Lung (tissue), 12 donors: ENCODE data around the gene ZNF775. TPM values are rescaled to one million over a fixed set of nuclear protein-coding genes. Genes with fewer than 3 reads are reported as not detected.

Experiments used
- ATAC-seq: fragments of 200-7000 bp; cut with Tn5 transposase; one replicate; pipeline ENCODE4 v1.9.1; 2020; ENCODE audit warnings: moderate number of reproducible peaks; ENCODE audit not compliant: insufficient read depth, low FRiP score
- DNase-seq, 3 donors: peaks; one replicate each; pipeline ENCODE4 v3.0.0-alpha.2; 2013 to 2017
- H3K27ac ChIP-seq, 2 donors: one replicate each; pipeline ENCODE4 v1.5.1; 2013; ENCODE audit warnings: mild to moderate bottlenecking in 2 of 2, moderate library complexity in 2 of 2, control low read depth in 1 of 2, inconsistent platforms in 1 of 2, low read depth in 1 of 2, low read length in 1 of 2
- H3K27me3 ChIP-seq, 3 donors: one replicate each; pipeline ENCODE4 v1.5.1; 2013; ENCODE audit warnings: low read length in 2 of 3; ENCODE audit not compliant: control insufficient read depth in 3 of 3, insufficient read depth in 3 of 3
- H3K36me3 ChIP-seq, 4 donors: one replicate each; pipeline ENCODE4 v1.5.1; 2013; ENCODE audit warnings: low read length in 4 of 4, mild to moderate bottlenecking in 1 of 4, moderate library complexity in 1 of 4; ENCODE audit not compliant: control insufficient read depth in 4 of 4, insufficient read depth in 4 of 4
- H3K4me1 ChIP-seq, 5 donors: one replicate each; pipeline ENCODE4 v1.5.1; 2013; ENCODE audit warnings: low read length in 5 of 5, mild to moderate bottlenecking in 2 of 5, moderate library complexity in 1 of 5; ENCODE audit not compliant: control insufficient read depth in 5 of 5, insufficient read depth in 5 of 5
- H3K4me3 ChIP-seq: one replicate; pipeline ENCODE4 v1.5.1; 2013; ENCODE audit warnings: mild to moderate bottlenecking, control low read depth, moderate library complexity
- H3K9ac ChIP-seq, 2 donors: one replicate each; pipeline ENCODE4 v1.5.1; 2013; ENCODE audit warnings: low read length in 2 of 2, control low read depth in 1 of 2; ENCODE audit not compliant: insufficient read depth in 1 of 2
- H3K9me3 ChIP-seq, 4 donors: one replicate each; pipeline ENCODE4 v1.5.1; 2013; ENCODE audit warnings: low read length in 3 of 4, mild to moderate bottlenecking in 1 of 4, moderate library complexity in 1 of 4; ENCODE audit not compliant: control insufficient read depth in 4 of 4, insufficient read depth in 3 of 4
- CTCF ChIP-seq: IDR thresholded peaks from 2 replicates; pipeline ENCODE4 v1.5.1; 2012; ENCODE audit warnings: mild to moderate bottlenecking; ENCODE audit errors: control extremely low read depth, extremely low read depth
- WGBS, 2 donors: extraction: QIAGEN DNeasy Blood & Tissue Kit; methylation state at CpG; one replicate each; pipeline ENCODE4 v1.1.7; 2013; 5-methylcytosine and 5-hydroxymethylcytosine counted together
- polyA plus RNA-seq, 2 donors: library from polyadenylated mRNA; stranded (reverse); fragments of 200-250 nt; gene quantifications; one replicate each; pipeline ENCODE4 v1.2.1, GENCODE V29; 2013
- total RNA-seq, 2 donors: library from RNA; depleted of rRNA in 1 of 2; stranded (reverse); fragments of >200 nt in 1 of 2; gene quantifications; one replicate each; pipeline ENCODE4 v1.2.1, GENCODE V29; 2014 to 2021
- donor health status: control.
- donor health status: control.
- donor health status: Bipolar disorder and iron deficiency.
- donor health status: healthy.
- donor health status: DM: yes; HTN: yes; CAD: no.

Gene ZNF775
- total and polyA plus RNA-seq, 4 donors: 1.4 to 5.4 (median 3.8) TPM

- Histone ChIP-seq H3K27me3 (no peaks in the 10 kb centered on the region), H3K4me3 (no peak overlapping the region), H3K9ac (no peak overlapping the region), H3K27ac (no peak overlapping the region), H3K4me1 (no peaks in the 10 kb centered on the region), H3K36me3 (peaks cover 0 to 7% (median 0%) of the 10 kb centered on the region in 4 donors), H3K9me3 (no peaks in the 10 kb centered on the region)
- no peak for TF ChIP-seq CTCF
- no peak for ATAC-seq
- no peak for DNase-seq
- WGBS, 2 donors: 83 to 88% methylated on average over 19 of the region's 19 CpGs
Observed at GRCh38 chr7:150415161-150416153, 36.3 kb downstream of the ZNF775 start.

GRCh38 chr7:150417239-150417638 is 38.1 kb downstream of the ZNF775 start:
- Histone ChIP-seq H3K9me3 (no peaks in the 10 kb centered on the region), H3K4me1 (no peaks in the 10 kb centered on the region), H3K36me3 (no peaks in the 10 kb centered on the region), H3K27ac (no peak overlapping the region), H3K4me3 (no peak overlapping the region), H3K9ac (no peak overlapping the region), H3K27me3 (no peaks in the 10 kb centered on the region)
- no peak for TF ChIP-seq CTCF
- DNase-seq (no peak), ATAC-seq (no peak)
- 96% methylated on average over 10 of the region's 10 CpGs for WGBS, 2 donors

GRCh38 chr7:150417863-150418262 is 38.7 kb downstream of the ZNF775 start:
- Histone ChIP-seq H3K4me3 (no peak overlapping the region), H3K27ac (no peak overlapping the region), H3K36me3 (no peaks in the 10 kb centered on the region), H3K9ac (no peak overlapping the region), H3K4me1 (no peaks in the 10 kb centered on the region), H3K9me3 (no peaks in the 10 kb centered on the region), H3K27me3 (no peaks in the 10 kb centered on the region)
- TF ChIP-seq CTCF: no peak
- WGBS, 2 donors: 96 to 97% methylated on average over 6 of the region's 6 CpGs
- ATAC-seq (no peak), DNase-seq (no peak)
